A673 (cell line): ENCODE measurements around the gene APC2. TPM values are rescaled to one million over a fixed set of nuclear protein-coding genes. Genes with fewer than 3 reads are reported as not detected.

ENCODE experiments used
- BruUV-seq: library from RNA; stranded (reverse); fragments of 400-500 nt; replicated peaks from 2 replicates; lab custom pipeline; 2021; lab: Mats Ljungman, UMichigan
- CTCF ChIA-PET: fragments of 300-600 bp; sonication (Branson Sonifier 250); formaldehyde crosslinking; loops from one replicate; lab custom pipeline; 2022; ENCODE audit warnings: antibody characterized with exemption; lab: Charles Lee
- POLR2A ChIA-PET: fragments of 300-600 bp; sonication (Branson Sonifier 250); formaldehyde crosslinking; loops from one replicate; lab custom pipeline; 2022; ENCODE audit warnings: antibody characterized with exemption; ENCODE audit not compliant: low non-redundant PET; lab: Charles Lee
- DNase-seq: peaks from one replicate; pipeline ENCODE4 v3.0.0-alpha.2; 2015; ENCODE audit warnings: low spot score
- H3K27ac ChIP-seq: fragments of 200-600 bp; sonication (generic); 2 replicates; pipeline ENCODE4 v1.5.1; 2016; ENCODE audit warnings: mixed run types, low read depth, mild to moderate bottlenecking, mixed read lengths, antibody characterized with exemption, low read length; ENCODE audit not compliant: poor library complexity, severe bottlenecking
- H3K27me3 ChIP-seq: fragments of 200-600 bp; sonication (generic); replicated peaks from 2 replicates; pipeline ENCODE4 v1.6.1; 2017; ENCODE audit warnings: mixed run types, low read depth, mild to moderate bottlenecking, mixed read lengths, antibody characterized with exemption, low read length; ENCODE audit not compliant: insufficient read depth, poor library complexity
- H3K36me3 ChIP-seq: fragments of 200-600 bp; sonication (generic); 2 replicates; pipeline ENCODE4 v1.6.1; 2016; ENCODE audit warnings: mixed run types, mild to moderate bottlenecking, mixed read lengths, antibody characterized with exemption, low read length; ENCODE audit not compliant: insufficient read depth, poor library complexity, severe bottlenecking
- H3K4me1 ChIP-seq: fragments of 200-600 bp; sonication (generic); 2 replicates; pipeline ENCODE4 v1.6.1; 2017; ENCODE audit warnings: mixed run types, mild to moderate bottlenecking, mixed read lengths, antibody characterized with exemption, low read length; ENCODE audit not compliant: insufficient read depth, poor library complexity, severe bottlenecking
- H3K4me3 ChIP-seq: fragments of 200-600 bp; sonication (generic); 2 replicates; pipeline ENCODE4 v1.5.1; 2016; ENCODE audit warnings: low read depth, mixed run types, mild to moderate bottlenecking, mixed read lengths, low read length; ENCODE audit not compliant: poor library complexity, severe bottlenecking
- H3K9me3 ChIP-seq: fragments of 200-600 bp; sonication (generic); 2 replicates; pipeline ENCODE4 v1.6.1; 2016; ENCODE audit warnings: mixed run types, low read depth, mild to moderate bottlenecking, mixed read lengths, antibody characterized with exemption, low read length; ENCODE audit not compliant: poor library complexity, severe bottlenecking
- EZH2 ChIP-seq: fragments of 200-600 bp; sonication (generic); IDR thresholded peaks from 2 replicates; pipeline ENCODE4 v1.6.1; 2017; ENCODE audit warnings: borderline replicate concordance, low read depth, mild to moderate bottlenecking, mixed read lengths, antibody characterized with exemption, low read length; ENCODE audit not compliant: poor library complexity, severe bottlenecking
- intact Hi-C: fragments of 100-400 bp; cut with micrococcal nuclease; formaldehyde crosslinking; loops from one replicate; pipeline ENCODE4 v1.10.0; 2022; ENCODE audit not compliant: unreplicated experiment
- total RNA-seq: library from RNA; stranded (reverse); gene quantifications from 2 replicates; pipeline ENCODE4 v1.2.3, GENCODE V29; 2021
- TF ChIP-seq, protein P1 (sequence below): fragments of 300-800, 200-600 bp; sonication (generic); conservative IDR thresholded peaks from 2 replicates; pipeline ENCODE4 v1.5.1; 2017; ENCODE audit warnings: low read depth, mild to moderate bottlenecking, antibody characterized with exemption, low read length, moderate library complexity, mixed read lengths

The APC2 gene
- total RNA-seq, 1 experiment from 2014 or later: 1.3 TPM

DNA sequence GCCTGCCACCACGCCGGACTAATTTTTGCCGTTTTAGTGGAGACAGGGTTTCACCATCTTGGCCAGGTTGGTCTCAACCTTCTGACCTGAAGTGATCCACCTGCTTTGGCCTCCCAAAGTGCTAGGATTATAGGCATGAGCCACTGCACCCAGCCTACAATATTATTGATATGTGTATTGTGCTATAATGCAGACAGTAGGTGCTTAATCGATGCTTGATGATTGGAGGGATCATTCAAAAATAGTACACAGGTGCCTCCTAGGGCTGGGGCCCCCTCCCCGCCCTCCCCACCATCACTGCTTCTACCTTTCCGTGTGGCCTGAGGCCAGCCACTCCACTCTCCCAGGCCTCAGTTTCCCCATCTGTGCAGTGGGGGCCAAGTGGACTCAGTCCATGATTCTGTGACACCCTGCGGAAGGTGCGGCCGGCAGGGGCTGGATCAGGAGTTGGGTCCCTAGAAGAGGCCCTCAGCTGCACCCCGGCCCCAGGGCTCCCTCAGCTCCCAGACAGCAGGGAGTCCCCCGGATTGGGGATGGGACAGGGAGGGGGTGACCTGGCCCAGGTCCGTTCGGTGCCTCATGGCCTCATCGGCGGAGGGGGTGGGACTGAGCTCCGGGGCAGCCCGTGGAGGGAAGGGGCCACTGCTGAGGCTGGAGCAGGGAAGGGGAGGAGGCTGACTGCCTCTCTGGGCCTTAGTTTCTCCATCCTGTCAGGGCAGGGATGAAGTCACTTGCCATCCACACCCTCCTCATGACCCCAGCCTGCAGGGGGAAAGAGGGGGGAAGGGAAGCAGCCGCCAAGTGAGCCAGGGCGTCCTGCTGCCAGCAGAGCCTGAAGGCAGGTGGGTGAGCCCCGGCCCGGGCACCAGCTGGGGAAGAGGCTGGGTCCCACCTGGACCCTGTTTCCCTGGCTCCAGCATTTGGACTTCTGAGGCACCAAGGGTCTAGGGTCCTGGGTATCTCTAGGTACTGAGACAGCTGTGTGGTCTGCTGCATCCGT lies 61.7 kb downstream of the APC2 start:
- H3K36me3 ChIP-seq: no peaks in the 10 kb centered on the region
- DNase-seq: no peak
- H3K9me3 ChIP-seq: no peaks in the 10 kb centered on the region
- POLR2A ChIA-PET: no interaction called here
- H3K4me3 ChIP-seq: no peak overlapping the region
- no peak overlapping the region for H3K27ac ChIP-seq
- CTCF ChIA-PET: no interaction called here
- intact Hi-C loops: no loop called here
- no peaks in the 10 kb centered on the region for H3K27me3 ChIP-seq
- peaks cover 12% of the 10 kb centered on the region for H3K4me1 ChIP-seq
- no peak for TF ChIP-seq EZH2
- TF ChIP-seq, protein P1, sequence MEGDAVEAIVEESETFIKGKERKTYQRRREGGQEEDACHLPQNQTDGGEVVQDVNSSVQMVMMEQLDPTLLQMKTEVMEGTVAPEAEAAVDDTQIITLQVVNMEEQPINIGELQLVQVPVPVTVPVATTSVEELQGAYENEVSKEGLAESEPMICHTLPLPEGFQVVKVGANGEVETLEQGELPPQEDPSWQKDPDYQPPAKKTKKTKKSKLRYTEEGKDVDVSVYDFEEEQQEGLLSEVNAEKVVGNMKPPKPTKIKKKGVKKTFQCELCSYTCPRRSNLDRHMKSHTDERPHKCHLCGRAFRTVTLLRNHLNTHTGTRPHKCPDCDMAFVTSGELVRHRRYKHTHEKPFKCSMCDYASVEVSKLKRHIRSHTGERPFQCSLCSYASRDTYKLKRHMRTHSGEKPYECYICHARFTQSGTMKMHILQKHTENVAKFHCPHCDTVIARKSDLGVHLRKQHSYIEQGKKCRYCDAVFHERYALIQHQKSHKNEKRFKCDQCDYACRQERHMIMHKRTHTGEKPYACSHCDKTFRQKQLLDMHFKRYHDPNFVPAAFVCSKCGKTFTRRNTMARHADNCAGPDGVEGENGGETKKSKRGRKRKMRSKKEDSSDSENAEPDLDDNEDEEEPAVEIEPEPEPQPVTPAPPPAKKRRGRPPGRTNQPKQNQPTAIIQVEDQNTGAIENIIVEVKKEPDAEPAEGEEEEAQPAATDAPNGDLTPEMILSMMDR: no peak
- no TSS peak for BruUV-seq

DNA sequence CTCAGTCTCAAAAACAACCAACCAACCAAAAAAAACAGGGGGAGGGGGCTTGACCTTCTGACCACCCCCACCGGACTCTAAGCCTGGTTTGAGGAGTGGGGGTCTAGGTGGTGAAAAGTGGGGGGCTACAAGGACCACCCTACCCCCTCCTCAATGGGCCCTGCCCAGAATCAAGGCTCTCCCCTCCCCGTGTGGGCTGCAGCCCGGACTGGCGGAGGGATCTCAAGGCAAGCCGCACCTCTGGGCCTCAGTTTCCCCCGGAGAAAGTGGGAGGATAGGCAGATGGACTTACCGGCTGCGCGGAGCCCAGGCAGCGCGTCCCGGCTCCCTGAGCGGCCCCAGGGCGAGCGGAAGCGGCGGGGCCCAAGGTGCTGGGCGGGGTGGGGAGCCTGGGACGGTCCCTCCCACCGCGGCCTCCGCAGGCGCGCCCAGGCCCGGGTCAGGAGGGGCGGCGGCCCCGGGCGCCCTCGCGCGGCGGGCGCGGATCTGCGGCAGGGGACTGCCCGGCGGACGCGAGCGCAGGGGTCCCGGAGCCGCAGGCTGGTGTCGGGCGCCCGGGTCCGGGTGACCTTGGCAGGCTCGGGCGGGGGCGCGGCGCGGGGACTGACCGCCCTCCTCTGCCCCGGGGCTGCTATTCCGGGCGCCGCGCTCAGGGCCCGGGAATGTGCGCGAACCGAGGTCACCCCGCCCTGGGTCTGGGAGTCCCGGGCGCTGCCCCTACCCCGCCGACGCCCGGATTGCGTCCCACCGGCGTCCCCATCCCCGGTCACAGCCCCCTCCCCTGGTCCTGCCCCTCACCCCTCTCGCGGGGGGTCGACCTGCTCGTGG lies 63.0 kb downstream of the APC2 start, which contains the start of gene ADAMTSL5:
Gene ADAMTSL5 (minus strand): TSS at position 349 of the 828 bp plus-strand sequence. CDS start 2,076 bp downstream, outside the sequence.
- H3K36me3 ChIP-seq: no peaks in the 10 kb centered on the region
- ChIA-PET CTCF (no interaction called here), POLR2A (no interaction called here)
- intact Hi-C loops: no loop called here
- DNase-seq: no peak
- no TSS peak for BruUV-seq
- H3K27ac ChIP-seq: no peak within 1 kb of the TSS
- H3K27me3 ChIP-seq: no peaks in the 10 kb centered on the region
- peak within 1 kb of the TSS; percentile 39 for H3K4me3 ChIP-seq
- TF ChIP-seq EZH2: no peak
- TF ChIP-seq, protein P1: no peak
- H3K4me1 ChIP-seq: peaks cover 9% of the 10 kb centered on the region
- H3K9me3 ChIP-seq: no peaks in the 10 kb centered on the region

GRCh38 chr19:1513499-1514294 lies 63.8 kb downstream of the APC2 start:
- no peaks in the 10 kb centered on the region for H3K36me3 ChIP-seq
- DNase-seq: peak; percentile 65
- intact Hi-C loops: no loop called here
- peaks cover 9% of the 10 kb centered on the region for H3K4me1 ChIP-seq
- H3K27ac ChIP-seq: no peak overlapping the region
- TF ChIP-seq, protein P1: peak; percentile 76
- no peak for TF ChIP-seq EZH2
- H3K27me3 ChIP-seq: no peaks in the 10 kb centered on the region
- no TSS peak for BruUV-seq
- CTCF ChIA-PET: no interaction called here
- POLR2A ChIA-PET: no interaction called here
- peak overlapping the region; percentile 39 for H3K4me3 ChIP-seq
- no peaks in the 10 kb centered on the region for H3K9me3 ChIP-seq
